NCI-H82 (cell line): ENCODE measurements around the gene ANXA5.
A peak's percentile ranks its signal among the peaks of the same experiment; 100 is the strongest.

ENCODE experiments used
- DNase-seq: peaks from one replicate; lab custom pipeline; 2025; lab: John Stamatoyannopoulos, UW

The ANXA5 gene

GRCh38 chr4:121712001-121712651, 15.3 kb upstream of the ANXA5 start:
- DNase-seq = no peak

GRCh38 chr4:121711263-121712000, 14.7 kb upstream of the ANXA5 start:
- peak; percentile 65 for DNase-seq

- no peak for DNase-seq
Measured at GRCh38 chr4:121709766-121710405, 13.1 kb upstream of the ANXA5 start.

- no peak for DNase-seq
Measured at GRCh38 chr4:121707344-121707743, 10.6 kb upstream of the ANXA5 start.

- no peak for DNase-seq
Measured at GRCh38 chr4:121706595-121707021, 9.8 kb upstream of the ANXA5 start.

GRCh38 chr4:121705521-121705920, 8.7 kb upstream of the ANXA5 start:
- no peak for DNase-seq

GRCh38 chr4:121702136-121702535, 5.4 kb upstream of the ANXA5 start:
- no peak for DNase-seq

- DNase-seq = no peak
Measured at GRCh38 chr4:121701263-121701662, 4.5 kb upstream of the ANXA5 start.

GRCh38 chr4:121698236-121698671, 1.5 kb upstream of the ANXA5 start:
- no peak for DNase-seq

GRCh38 chr4:121697564-121697963, 784 bp upstream of the ANXA5 start:
- peak; percentile 37 for DNase-seq

GRCh38 chr4:121696170-121696580, 605 bp downstream of the ANXA5 start:
- peak; percentile 41 for DNase-seq

- no peak for DNase-seq
Measured at GRCh38 chr4:121693886-121694285, 2.9 kb downstream of the ANXA5 start.

GRCh38 chr4:121693450-121693849, 3.3 kb downstream of the ANXA5 start:
- DNase-seq = no peak

- DNase-seq = no peak
Measured at GRCh38 chr4:121692261-121692660, 4.5 kb downstream of the ANXA5 start.

- no peak for DNase-seq
Measured at GRCh38 chr4:121690001-121690400, 6.8 kb downstream of the ANXA5 start.

- no peak for DNase-seq
Measured at GRCh38 chr4:121688701-121689100, 8.1 kb downstream of the ANXA5 start.

GRCh38 chr4:121688261-121688660, 8.5 kb downstream of the ANXA5 start:
- DNase-seq = no peak

GRCh38 chr4:121686255-121686654, 10.5 kb downstream of the ANXA5 start:
- DNase-seq = no peak

- no peak for DNase-seq
Measured at GRCh38 chr4:121685257-121685656, 11.5 kb downstream of the ANXA5 start.

GRCh38 chr4:121684561-121684960, 12.2 kb downstream of the ANXA5 start:
- DNase-seq = no peak

- DNase-seq = no peak
Measured at GRCh38 chr4:121684016-121684415, 12.8 kb downstream of the ANXA5 start.

GRCh38 chr4:121680571-121680970, 16.2 kb downstream of the ANXA5 start:
- no peak for DNase-seq

- no peak for DNase-seq
Measured at GRCh38 chr4:121679951-121680350, 16.8 kb downstream of the ANXA5 start.
